GM23338 (cell line): Measurements from ENCODE around the gene EHD1.

Experiments
- EZH2 ChIP-seq: fragments of 200-600 bp; sonication (generic); IDR thresholded peaks from one replicate; pipeline ENCODE4 v1.8.0; 2017; ENCODE audit warnings: antibody characterized with exemption, mild to moderate bottlenecking, low read depth; ENCODE audit not compliant: unreplicated experiment
- EZH2phosphoT487 ChIP-seq: fragments of 200-600 bp; sonication (generic); IDR thresholded peaks from one replicate; pipeline ENCODE4 v1.8.1; 2018; ENCODE audit warnings: antibody characterized with exemption; ENCODE audit not compliant: unreplicated experiment
- JUNB ChIP-seq: IDR thresholded peaks from one replicate; pipeline ENCODE4 v1.6.1; 2016; ENCODE audit warnings: antibody characterized with exemption; ENCODE audit not compliant: unreplicated experiment
- POLR2AphosphoS5 ChIP-seq: IDR thresholded peaks from 2 replicates; pipeline ENCODE4 v1.6.1; 2016; ENCODE audit warnings: antibody characterized with exemption, low read depth
- TF ChIP-seq, protein P1 (sequence below), 2 experiments: fragments of 200-600 bp in 1 of 2; sonication (generic) in 1 of 2; conservative IDR thresholded peaks; 2 replicates each; pipeline versions ENCODE4 v1.5.1 to v1.6.1; 2016 to 2017; ENCODE audit warnings: antibody characterized with exemption in 2 of 2, low read depth in 2 of 2, mild to moderate bottlenecking in 2 of 2, moderate library complexity in 1 of 2
- TF ChIP-seq, protein P2 (sequence below): IDR thresholded peaks from one replicate; pipeline ENCODE4 v1.6.1; 2018; ENCODE audit warnings: antibody characterized with exemption; ENCODE audit not compliant: unreplicated experiment

DNA sequence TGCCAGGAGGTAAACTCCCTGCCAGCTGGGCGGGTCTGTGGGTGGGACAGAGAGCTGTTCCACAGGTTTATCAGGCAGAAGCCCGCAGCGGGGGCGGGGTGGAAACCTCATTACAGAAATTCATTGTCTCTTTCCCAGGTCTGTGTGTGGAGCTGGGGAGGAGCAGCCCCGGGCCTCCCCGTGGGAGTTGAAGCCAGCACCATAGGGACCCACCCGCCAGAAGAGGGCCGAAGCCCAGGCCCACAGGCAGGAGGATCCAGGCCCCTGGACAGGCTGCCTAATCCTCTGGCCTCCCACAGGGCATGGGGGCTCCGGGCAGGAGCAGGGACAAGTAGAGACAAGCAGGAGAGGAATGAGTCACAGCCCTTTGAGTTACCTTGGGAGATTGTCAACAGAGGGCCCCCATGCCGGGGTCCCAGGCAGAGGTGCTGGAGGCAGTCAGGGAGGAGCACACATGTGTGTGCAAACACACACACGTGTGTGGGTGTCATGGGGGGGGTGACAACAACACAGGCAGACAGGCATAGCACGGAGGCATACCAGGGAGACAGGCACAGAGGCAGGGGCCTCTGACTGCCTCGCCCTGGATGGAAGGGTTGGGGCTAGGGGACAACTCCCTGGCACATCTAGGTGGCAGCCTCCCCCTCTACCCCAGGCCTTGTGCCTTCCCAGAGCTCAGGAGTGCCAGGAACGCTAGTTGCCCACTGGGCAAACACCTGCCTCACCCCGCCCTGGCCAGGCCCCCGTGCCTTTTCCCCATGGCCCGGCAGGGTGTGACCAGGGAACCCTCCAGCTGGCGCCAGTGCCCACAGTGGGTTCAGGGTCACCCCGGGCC lies 35.4 kb downstream of the EHD1 start:
- TF ChIP-seq, protein P1, sequence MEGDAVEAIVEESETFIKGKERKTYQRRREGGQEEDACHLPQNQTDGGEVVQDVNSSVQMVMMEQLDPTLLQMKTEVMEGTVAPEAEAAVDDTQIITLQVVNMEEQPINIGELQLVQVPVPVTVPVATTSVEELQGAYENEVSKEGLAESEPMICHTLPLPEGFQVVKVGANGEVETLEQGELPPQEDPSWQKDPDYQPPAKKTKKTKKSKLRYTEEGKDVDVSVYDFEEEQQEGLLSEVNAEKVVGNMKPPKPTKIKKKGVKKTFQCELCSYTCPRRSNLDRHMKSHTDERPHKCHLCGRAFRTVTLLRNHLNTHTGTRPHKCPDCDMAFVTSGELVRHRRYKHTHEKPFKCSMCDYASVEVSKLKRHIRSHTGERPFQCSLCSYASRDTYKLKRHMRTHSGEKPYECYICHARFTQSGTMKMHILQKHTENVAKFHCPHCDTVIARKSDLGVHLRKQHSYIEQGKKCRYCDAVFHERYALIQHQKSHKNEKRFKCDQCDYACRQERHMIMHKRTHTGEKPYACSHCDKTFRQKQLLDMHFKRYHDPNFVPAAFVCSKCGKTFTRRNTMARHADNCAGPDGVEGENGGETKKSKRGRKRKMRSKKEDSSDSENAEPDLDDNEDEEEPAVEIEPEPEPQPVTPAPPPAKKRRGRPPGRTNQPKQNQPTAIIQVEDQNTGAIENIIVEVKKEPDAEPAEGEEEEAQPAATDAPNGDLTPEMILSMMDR (conservative IDR thresholded peaks at IDR 0.05; ENCODE audit: low read depth in 2 of 2) = no peak
- TF ChIP-seq EZH2phosphoT487 (no peak), JUNB (no peak), POLR2AphosphoS5 (no peak), EZH2 (no peak)
- TF ChIP-seq, protein P2, sequence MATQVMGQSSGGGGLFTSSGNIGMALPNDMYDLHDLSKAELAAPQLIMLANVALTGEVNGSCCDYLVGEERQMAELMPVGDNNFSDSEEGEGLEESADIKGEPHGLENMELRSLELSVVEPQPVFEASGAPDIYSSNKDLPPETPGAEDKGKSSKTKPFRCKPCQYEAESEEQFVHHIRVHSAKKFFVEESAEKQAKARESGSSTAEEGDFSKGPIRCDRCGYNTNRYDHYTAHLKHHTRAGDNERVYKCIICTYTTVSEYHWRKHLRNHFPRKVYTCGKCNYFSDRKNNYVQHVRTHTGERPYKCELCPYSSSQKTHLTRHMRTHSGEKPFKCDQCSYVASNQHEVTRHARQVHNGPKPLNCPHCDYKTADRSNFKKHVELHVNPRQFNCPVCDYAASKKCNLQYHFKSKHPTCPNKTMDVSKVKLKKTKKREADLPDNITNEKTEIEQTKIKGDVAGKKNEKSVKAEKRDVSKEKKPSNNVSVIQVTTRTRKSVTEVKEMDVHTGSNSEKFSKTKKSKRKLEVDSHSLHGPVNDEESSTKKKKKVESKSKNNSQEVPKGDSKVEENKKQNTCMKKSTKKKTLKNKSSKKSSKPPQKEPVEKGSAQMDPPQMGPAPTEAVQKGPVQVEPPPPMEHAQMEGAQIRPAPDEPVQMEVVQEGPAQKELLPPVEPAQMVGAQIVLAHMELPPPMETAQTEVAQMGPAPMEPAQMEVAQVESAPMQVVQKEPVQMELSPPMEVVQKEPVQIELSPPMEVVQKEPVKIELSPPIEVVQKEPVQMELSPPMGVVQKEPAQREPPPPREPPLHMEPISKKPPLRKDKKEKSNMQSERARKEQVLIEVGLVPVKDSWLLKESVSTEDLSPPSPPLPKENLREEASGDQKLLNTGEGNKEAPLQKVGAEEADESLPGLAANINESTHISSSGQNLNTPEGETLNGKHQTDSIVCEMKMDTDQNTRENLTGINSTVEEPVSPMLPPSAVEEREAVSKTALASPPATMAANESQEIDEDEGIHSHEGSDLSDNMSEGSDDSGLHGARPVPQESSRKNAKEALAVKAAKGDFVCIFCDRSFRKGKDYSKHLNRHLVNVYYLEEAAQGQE = no peak
